Lower lobe of right lung (tissue), 2 donors: Measurements from ENCODE around the gene NTM. TPM values are rescaled to one million over a fixed set of nuclear protein-coding genes. Genes with fewer than 3 reads are reported as not detected.

ENCODE experiments used
- ATAC-seq, 2 donors: fragments of 200-7000 bp; cut with Tn5 transposase; one replicate each; pipeline ENCODE4 v1.9.1; 2020 to 2022; ENCODE audit warnings: mild to moderate bottlenecking in 2 of 2, moderate library complexity in 2 of 2
- DNase-seq: peaks from one replicate; pipeline ENCODE4 v3.0.0-alpha.2; 2020
- H3K27ac ChIP-seq: fragments of 200-600 bp; one replicate; pipeline ENCODE4 v1.8.0; 2022
- H3K27me3 ChIP-seq: fragments of 200-600 bp; one replicate; pipeline ENCODE4 v1.8.0; 2022; ENCODE audit warnings: low read depth
- H3K36me3 ChIP-seq: fragments of 200-600 bp; one replicate; pipeline ENCODE4 v1.8.0; 2022; ENCODE audit warnings: mild to moderate bottlenecking
- H3K4me1 ChIP-seq: fragments of 200-600 bp; one replicate; pipeline ENCODE4 v1.8.0; 2022
- H3K4me3 ChIP-seq: fragments of 200-600 bp; one replicate; pipeline ENCODE4 v1.8.0; 2022; ENCODE audit warnings: mild to moderate bottlenecking
- H3K9me3 ChIP-seq: fragments of 200-600 bp; one replicate; pipeline ENCODE4 v1.8.0; 2022
- CTCF ChIP-seq: fragments of 200-600 bp; IDR thresholded peaks from one replicate; pipeline ENCODE4 v1.8.0; 2022; ENCODE audit warnings: antibody characterized with exemption, mild to moderate bottlenecking
- intact Hi-C: fragments of 100-400 bp; cut with DNase I; formaldehyde crosslinking; loops from one replicate; pipeline ENCODE4 v1.11.0; 2022
- total RNA-seq: library from RNA; stranded (reverse); fragmentation: NEBNext Ultra II Directional; extraction: Animal tissue kit (Norgen Biotek cat#: 25700); gene quantifications from one replicate; pipeline ENCODE4 v1.2.1, GENCODE V29; 2021
- donor health status: DM: no; HTN: yes; CAD: no; lungs with severe emphysema.

NTM gene
- total RNA-seq, 1 donor from 2014 or later, result 2.3 TPM

DNA sequence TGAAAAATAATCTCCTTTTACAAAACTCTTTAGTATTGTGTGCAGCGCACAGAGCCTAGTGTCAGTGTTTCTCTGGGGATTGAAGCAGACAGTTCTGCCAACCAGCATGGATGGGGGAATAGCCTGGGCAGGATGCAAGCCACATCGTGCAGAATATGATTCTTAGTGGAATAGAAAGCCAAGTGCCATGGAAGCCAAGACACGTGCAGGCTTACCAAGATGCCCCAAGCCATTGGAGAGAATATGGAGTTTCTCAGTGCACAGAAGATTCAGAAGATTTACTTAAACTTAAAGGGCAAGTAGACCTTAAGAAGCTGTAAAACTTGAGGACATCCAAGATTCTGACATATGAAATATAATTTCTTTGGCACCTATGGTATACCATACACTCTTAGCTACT lies 917.6 kb downstream of the NTM start:
- Histone ChIP-seq H3K27ac (no peak overlapping the region), H3K4me1 (no peaks in the 10 kb centered on the region), H3K27me3 (no peaks in the 10 kb centered on the region), H3K36me3 (no peaks in the 10 kb centered on the region), H3K4me3 (no peak overlapping the region), H3K9me3 (no peaks in the 10 kb centered on the region)
- TF ChIP-seq CTCF, result no peak
- intact Hi-C loops, result no loop called here
- ATAC-seq, result no peak
- DNase-seq, result no peak

DNA sequence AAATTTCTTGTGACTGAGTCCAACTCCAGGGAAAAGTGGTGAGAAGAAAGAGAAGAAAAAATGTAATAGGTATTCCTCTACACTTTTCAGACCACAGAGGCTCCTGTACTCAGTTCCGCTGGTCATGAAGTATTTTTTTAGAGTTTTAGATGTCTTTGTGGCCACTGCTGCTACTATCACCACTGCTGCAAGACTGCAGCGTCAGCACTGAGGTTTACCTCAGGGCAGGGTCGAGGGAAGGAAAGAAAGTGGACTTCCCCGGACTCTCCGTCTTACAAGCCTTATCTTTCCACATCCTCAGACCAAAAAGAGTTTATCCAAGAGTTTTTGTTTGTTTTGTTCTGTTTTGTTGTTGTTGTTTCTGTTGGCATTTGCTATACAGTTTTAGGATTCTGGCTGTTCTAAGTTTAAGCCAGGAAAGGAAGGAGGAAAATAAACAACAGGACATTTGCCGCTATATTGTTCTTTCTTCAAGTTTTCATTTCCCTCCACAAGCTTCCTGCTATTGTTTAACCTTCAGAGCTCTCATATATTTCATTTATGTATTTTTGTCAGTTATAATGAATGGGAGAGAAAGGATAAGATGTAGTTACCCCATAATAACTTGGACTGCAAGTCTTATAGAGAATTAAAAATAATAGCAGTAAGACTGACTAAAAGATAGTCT lies 919.3 kb downstream of the NTM start:
- no peak for ATAC-seq
- Histone ChIP-seq H3K4me1 (no peaks in the 10 kb centered on the region), H3K36me3 (no peaks in the 10 kb centered on the region), H3K4me3 (no peak overlapping the region), H3K27ac (no peak overlapping the region), H3K9me3 (no peaks in the 10 kb centered on the region), H3K27me3 (no peaks in the 10 kb centered on the region)
- no peak for DNase-seq
- TF ChIP-seq CTCF, result no peak
- intact Hi-C loops, result no loop called here

GRCh38 chr11:132293586-132293985 lies 923.2 kb downstream of the NTM start:
- H3K36me3 ChIP-seq, result no peaks in the 10 kb centered on the region
- ATAC-seq (no peak), DNase-seq (no peak)
- H3K9me3 ChIP-seq, result no peaks in the 10 kb centered on the region
- no peak overlapping the region for H3K4me3 ChIP-seq
- no peaks in the 10 kb centered on the region for H3K27me3 ChIP-seq
- intact Hi-C loops, result no loop called here
- no peaks in the 10 kb centered on the region for H3K4me1 ChIP-seq
- no peak for TF ChIP-seq CTCF
- H3K27ac ChIP-seq, result no peak overlapping the region

GRCh38 chr11:132296946-132297610 lies 926.7 kb downstream of the NTM start:
- no peak for ATAC-seq
- H3K9me3 ChIP-seq, result no peaks in the 10 kb centered on the region
- no peaks in the 10 kb centered on the region for H3K4me1 ChIP-seq

GRCh38 chr11:132298357-132298756 lies 927.9 kb downstream of the NTM start:
- H3K4me1 ChIP-seq, result no peaks in the 10 kb centered on the region
- ATAC-seq (no peak), DNase-seq (no peak)
- intact Hi-C loops, result no loop called here
- H3K27ac ChIP-seq, result no peak overlapping the region
- no peaks in the 10 kb centered on the region for H3K27me3 ChIP-seq
- no peak overlapping the region for H3K4me3 ChIP-seq
- no peaks in the 10 kb centered on the region for H3K9me3 ChIP-seq
- no peaks in the 10 kb centered on the region for H3K36me3 ChIP-seq
- TF ChIP-seq CTCF, result no peak

More at GRCh38 chr11:132296946-132297610, 926.7 kb downstream of the NTM start:
- Histone ChIP-seq H3K4me3 (no peak overlapping the region), H3K27ac (no peak overlapping the region), H3K36me3 (no peaks in the 10 kb centered on the region), H3K27me3 (no peaks in the 10 kb centered on the region)
- DNase-seq, result no peak
- TF ChIP-seq CTCF, result no peak
- intact Hi-C loops, result no loop called here
